A204.1 (cell line): Measurements from ENCODE around the gene CAMKK1.

Experiments
- FAIRE-seq: peaks from 2 replicates; lab custom pipeline; 2012; peaks lifted over from hg19 to GRCh38; lab: Jason Lieb, UNC

CAMKK1 gene

DNA sequence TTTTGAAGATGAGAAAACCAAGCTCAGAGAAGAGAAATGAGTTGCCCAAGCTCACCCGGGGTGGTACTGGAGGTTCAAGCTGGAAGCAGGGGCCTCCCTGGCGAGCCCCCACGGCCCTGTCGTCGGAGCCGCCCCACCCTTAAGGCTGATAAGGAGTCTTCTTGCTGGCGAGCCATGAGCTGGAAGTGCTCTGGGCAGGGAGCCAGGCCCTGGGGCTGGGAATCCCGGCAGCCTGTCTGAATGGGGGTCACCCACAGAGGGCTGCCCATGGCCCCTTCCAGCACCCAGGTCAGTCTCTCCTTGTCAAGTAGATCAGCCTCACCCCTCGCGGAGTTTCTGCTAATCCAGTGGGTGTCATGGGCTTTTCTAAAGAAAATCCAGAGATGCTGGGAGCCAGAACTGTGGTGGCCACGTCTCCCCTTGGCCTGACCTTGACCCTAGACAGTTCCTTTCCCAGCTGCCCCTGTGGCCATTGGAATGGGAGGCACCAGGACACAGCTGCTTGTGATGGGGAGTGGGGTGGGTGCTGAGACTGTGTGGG is 24.6 kb upstream of the CAMKK1 start:
- FAIRE-seq: no peak

DNA sequence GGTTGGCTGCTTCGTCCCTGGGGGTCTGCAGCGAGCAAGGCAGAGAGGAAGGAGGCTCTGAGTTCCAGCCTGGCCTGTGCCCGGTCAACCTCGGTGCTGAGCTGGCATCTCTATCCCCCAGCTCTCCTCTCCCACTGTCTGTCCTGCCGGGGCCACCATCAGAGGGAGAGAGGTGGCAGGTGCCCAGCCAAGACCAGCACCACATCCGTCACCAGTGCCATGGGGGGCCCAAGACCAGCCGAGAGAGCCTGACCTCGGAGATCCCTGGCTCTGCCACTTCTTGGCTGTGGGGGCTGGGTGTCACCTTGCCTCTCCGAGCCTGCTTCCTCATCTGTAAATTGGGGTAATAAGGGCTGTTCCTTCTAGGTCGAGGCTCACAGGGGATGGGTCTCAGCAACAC is 24.0 kb upstream of the CAMKK1 start:
- no peak for FAIRE-seq

DNA sequence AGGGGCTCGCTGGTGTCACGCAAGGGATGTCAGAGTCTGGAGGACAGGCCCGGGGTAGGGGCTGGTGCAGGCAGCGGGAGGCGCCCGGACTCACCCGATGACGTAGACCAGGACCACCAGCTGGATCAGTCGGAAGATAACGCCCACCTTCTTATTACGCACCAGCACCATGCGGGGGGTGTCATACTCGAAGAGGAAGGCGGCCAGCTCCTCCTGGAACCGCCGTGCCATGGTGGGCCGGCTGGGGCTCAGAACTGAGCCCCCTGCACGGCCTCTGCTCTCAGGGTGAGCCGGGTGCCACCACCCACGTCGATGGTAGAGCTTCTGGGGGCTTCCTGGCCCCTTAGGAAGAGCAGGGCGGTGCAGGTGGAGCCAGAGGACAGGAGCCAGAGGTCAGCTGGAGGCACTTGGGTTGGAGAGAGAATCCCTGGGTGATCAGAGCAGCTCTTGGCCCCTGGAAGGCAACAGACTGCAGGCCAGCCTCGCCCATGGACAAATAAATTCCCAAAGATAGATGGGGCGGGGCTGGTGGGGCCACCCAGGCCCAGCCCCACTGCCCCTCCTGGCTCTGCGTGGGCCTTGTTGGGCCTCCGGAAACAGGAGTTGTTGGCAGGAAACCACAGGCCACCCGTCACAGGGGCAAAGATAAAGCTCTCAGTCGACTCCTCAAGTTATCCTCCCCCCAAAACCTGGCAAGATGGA is 23.3 kb upstream of the CAMKK1 start, which contains the start of gene P2RX1:
TSS of gene P2RX1 (minus strand) at position 471 of the 702 bp plus-strand sequence. CDS start at position 231, 240 bp downstream.
- no peak for FAIRE-seq

- FAIRE-seq: no peak
These were observed 22.7 kb upstream of the CAMKK1 start for GRCh38 chr17:3915581-3915994.

DNA sequence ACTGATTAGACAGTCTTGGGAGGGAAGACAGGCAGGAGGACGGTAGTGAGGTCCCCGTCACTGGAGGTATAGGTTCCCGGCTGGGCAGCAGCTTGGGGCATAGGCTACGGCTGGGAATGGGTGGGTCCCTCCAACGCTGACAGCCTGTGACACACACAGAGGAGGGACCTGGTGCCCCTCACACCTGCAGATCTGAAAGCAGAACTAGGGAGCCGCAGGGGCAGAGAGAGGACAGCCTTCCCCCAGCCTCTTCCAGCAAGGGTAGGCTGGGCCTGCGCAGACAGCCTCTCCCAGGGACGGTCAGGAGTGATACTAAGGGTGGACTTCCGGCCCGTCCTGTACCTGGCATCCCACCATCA is 21.4 kb upstream of the CAMKK1 start:
- no peak for FAIRE-seq

- no peak for FAIRE-seq
These were observed 20.9 kb upstream of the CAMKK1 start for GRCh38 chr17:3913531-3914311.

DNA sequence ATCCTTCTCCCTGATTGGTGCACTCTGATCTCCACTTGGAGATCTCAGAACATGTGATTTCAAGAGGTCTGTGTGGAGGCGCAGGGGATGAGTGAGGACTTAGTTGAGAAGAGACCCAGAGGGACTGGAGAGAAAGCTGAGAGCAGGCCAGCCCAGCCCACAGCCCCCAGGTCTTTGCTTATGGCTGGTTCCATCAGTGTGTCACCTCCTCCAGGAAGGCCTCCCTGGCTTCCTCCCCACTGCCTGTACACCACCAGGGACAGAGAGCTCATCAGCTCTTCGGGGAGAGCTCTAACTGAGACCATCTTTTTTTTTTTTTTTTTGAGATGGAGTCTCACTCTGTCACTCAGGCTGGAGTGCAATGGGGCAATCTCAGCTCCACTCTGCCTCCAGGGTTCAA is 20.0 kb upstream of the CAMKK1 start:
- no peak for FAIRE-seq

- no peak for FAIRE-seq
These were observed 18.6 kb upstream of the CAMKK1 start for GRCh38 chr17:3911271-3912053.

- FAIRE-seq: no peak
These were observed 17.8 kb upstream of the CAMKK1 start for GRCh38 chr17:3910420-3911270.

- no peak for FAIRE-seq
These were observed 16.4 kb upstream of the CAMKK1 start for GRCh38 chr17:3909257-3909656.

DNA sequence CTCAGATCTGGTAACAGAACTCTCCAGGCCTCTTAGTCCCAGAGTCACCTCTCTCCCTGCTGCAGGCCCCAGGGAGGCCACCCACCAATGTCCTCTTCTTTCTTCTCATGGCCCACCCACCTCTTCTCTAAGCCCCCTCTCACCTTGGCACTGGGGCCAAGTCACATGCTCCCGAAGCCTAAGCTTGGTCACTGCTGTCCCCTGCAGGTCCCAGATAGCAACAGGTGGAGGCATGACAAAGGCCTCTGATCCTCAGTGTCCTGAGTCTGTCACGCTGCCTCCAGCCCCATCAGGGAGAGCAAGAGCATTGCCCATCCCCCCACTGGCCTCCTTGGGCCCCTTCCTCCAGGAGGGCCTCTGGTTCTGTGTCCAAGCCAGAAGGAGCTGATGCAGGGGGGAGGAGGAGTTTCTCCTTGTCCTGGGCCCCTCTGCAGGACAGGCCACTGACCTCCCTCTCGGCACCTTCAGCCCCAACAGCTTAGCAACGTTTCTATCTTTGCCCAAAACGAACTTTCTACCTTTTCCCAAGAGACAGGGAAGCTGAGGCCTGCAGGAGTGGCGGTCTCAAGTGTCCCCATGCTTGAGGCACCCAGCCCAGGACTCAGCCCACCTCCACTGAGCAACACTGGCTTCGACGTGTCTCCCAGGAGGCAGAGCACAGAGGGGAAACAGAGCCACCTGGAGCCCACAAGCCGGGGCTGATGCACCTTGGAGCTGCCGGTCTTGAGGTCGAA is 14.8 kb upstream of the CAMKK1 start:
- FAIRE-seq: no peak

DNA sequence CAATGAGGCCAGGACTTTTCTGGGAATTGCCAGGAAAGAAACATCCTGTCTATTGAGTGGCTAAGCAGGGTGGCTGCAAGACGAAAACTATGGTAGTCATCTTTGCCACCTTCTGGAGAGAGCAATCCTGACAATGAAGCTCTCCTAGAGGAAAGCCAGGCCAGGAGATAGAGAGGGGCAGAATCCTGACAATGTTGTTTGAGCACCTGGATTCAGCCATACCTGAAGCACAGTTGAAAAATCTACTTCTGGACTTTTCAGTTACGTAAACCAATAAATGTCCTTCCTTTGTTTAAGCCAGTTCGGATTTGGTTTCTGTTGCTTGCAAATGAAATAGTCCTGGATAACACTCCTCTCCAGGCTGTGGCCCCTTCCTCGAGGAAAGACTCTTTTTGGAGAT is 14.0 kb upstream of the CAMKK1 start:
- no peak for FAIRE-seq

DNA sequence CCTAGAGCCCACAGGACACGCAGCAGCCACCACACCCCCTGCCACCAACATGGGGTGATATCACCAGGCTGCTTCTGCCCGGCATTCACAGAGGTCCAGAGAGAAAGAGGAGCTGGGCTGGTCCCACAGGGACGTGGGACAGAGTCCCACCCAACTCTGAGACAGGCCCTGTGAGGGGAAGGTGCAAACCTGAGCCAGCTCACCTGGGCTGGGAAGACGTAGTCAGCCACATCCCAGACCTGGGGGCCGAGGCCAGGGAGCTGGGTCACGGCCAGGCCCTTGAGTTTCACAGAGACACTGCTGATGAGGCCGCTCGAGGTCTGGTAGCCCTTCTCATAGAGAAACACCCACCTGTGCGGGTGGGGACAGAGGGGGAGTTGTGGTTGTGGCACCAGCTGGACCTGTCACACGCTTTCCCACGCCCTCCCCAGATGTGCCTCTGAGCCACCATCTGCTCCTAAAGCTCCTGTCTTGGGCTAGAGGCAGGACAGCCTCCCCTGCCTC is 12.2 kb upstream of the CAMKK1 start:
- no peak for FAIRE-seq

DNA sequence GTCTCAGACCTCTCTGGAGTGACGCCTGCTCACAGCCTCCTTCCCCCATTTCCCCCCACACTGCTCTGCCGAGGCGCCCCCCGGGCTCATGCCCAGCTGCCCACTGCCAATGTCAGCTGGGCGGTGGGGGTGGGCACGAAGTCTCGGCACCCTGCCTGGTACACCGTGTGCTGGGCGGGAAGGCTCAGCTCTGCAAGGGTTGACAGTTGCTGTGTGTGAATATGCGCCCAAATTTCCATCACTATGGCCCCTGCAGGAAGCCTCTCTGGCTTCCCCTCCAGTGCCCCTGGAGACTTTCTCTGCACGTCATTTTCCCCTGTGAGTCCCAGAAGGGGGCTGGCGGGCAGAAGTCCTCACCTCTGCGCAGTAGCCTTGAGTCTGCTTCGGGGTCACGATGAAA is 11.6 kb upstream of the CAMKK1 start:
- no peak for FAIRE-seq

GRCh38 chr17:3903881-3904290 is 11.0 kb upstream of the CAMKK1 start:
- no peak for FAIRE-seq

GRCh38 chr17:3903051-3903825 is 10.4 kb upstream of the CAMKK1 start:
- FAIRE-seq: no peak

DNA sequence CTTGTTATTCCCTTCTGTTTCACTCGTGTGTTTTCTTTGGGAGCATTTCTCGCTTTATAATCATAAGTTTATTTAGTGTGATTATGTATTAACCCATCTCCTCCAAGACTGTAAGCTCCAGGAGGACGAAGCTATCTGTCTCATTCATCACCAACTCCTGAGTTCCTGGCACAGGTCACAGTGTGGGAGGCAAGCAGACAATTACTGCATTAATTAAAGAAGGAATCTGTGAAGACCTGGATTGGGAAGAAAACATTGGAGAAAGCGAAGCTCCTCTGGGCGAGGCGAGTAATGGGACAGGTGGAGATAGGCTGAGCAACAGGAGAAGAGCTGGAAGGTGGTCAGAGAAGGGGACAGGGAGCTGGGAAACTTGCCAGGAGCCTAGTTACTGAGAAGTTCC is 7.8 kb upstream of the CAMKK1 start:
- no peak for FAIRE-seq

DNA sequence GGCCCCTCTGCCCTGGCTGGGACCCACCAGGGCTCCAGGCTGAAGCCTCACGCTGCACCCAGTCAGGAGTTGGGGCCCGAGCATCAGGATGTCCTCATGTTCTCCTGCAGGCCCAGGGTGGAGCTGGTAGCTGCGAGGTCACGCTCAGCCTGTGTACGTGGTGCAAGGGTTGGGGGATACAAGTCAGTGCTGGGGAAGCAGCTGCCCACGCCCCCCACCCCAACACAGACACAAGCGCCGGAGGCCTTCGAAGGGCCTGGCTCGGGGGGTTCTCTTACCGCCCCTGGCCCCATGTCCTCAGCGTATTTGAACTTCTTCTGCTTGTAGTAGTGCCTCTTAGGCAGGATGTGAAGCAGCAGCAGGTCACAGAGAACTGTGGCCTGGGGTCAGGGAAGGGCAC is 4.9 kb upstream of the CAMKK1 start:
- FAIRE-seq: no peak

DNA sequence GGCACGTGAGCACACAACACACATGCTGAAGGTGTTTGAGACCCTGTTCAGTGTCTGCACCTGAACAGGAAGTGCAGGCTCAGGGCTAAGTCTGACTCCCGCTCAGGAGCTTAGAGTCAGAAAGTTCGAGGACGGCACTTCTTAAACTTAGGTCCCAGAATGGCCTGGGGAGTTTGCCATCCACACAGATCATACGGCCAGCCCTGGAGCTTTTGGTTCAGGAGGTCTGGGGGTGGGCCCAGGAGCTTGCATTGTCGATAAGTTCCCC is 4.0 kb upstream of the CAMKK1 start:
- no peak for FAIRE-seq
